NCI-H128 (cell line): ENCODE results near the gene C1QTNF12.

Source experiments
- DNase-seq: peaks from one replicate; lab custom pipeline; 2025; ENCODE audit not compliant: unreplicated experiment; lab: John Stamatoyannopoulos, UW

Gene C1QTNF12

DNA sequence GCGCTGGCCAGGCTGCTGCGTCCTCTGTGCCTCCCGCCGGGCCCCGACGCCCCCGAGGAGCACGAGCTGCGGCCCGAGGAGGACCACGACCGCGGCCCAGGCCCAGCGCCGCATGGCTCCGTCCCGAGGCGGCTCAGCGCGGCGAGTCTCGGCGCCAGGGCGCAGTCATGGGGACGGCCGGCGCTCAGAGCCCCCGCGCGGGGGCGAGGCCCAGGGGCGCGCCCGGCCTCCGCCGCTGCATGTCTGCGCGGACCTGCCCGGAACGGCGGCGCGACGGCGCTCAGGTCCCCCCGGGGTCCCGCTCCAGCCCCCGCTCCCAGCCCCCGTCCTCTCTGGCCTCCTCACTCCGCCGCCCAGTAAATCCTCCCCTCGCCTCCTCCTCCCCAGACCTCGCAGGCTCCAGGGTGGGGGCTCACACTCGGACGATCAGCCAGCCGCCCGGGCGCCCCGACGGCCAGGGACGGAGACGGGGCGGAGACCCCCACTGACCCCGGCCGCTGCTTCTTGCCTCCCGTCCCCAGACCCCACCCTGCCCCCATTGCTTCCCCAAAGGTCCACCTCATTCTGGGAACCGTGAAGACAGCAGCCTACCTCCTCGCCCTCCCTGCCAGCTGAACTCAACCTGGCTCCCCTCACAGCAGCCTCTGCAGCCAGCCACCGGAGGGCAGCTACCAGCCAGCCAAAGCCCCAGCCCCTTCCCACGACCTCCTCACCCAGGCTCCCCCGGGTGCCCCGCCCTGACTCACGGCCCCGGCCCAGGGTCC lies at the start of gene C1QTNF12:
C1QTNF12 (minus strand) TSS at position 146 of the 764 bp plus-strand sequence; CDS start at position 114, 32 bp downstream.
- DNase-seq = no peak

GRCh38 chr1:1295154-1295923 lies 48.8 kb upstream of the C1QTNF12 start:
- no peak for DNase-seq

DNA sequence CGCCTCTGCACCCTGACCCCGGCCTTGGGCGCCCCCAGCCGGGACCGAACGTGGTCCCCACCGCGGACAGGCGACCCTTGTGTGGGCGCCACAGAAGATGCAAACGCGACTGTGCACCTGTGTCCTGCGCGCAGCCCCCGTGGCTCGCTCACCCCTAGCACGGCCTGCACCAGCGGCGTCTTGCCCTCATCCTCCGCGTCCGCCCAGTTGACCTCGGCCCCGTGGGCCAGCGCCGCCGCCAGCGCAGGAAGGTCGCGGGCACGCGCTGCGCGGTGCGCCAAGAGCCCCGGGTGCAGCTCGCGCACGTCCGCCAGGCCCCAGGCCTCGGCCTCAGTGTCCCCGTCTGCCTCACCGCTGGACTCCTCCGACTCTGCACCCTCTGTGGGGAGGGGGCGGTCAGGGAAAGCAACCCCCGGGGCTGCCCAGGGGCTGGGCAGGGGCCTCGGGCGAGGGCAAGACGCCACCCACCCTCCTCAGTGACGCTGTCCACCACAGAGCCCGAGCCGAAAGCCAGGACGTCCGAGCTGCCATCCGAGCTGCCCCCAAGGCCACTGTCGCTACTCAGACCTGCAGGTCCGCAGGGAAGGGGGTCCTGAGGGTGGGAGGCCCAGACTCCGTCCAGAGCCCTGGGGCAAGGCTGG lies 47.8 kb upstream of the C1QTNF12 start:
- DNase-seq = no peak

DNA sequence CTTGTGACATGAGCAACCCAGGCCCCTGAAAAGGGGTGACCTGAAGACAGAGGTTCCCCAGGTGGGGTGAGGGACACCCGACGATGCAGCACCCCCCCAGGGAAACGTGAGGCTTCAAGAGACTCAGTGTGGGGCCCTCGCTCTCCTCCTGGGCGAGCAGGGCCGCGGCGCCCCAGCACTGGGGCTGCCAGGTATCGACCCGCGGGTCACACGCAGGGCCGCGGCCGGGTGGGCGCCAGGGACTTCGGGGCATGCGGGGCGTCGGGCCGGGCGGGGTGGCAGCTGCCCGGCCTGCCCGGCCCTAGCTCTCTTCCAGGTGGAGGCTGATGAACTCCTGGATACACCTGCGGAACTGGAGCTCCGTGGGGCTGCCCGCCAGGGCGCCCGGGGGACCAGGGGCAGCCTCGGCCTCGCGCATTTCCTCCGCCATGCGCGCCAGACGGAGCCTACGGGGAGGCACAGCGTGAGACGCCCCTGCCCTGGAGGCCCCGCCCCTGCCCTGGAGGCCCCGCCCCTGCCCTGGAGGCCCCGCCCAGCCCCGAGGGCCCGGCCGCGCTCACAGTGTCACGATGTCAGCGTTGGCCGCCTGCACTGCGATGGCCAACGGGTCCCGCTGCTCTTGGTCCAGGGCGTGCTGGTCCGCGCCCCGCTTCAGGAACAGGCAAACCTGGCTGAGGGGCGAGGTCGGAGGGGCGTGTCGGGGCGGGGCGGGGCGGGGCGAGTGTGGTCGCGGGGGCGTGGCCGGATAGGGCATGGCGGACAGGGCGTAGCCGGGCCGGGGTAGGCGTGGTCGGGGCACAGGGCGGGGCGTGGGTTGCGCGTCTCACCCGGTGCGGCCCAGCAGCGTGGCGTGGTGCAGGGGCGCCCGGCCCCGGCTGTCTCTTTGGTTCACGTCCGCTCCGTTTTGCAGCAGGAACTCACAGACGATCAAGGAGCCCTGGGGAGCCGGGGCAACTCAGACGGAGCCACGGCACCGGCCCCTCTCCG lies 47.0 kb upstream of the C1QTNF12 start:
- DNase-seq = no peak

GRCh38 chr1:1292851-1293250 lies 46.3 kb upstream of the C1QTNF12 start:
- no peak for DNase-seq

DNA sequence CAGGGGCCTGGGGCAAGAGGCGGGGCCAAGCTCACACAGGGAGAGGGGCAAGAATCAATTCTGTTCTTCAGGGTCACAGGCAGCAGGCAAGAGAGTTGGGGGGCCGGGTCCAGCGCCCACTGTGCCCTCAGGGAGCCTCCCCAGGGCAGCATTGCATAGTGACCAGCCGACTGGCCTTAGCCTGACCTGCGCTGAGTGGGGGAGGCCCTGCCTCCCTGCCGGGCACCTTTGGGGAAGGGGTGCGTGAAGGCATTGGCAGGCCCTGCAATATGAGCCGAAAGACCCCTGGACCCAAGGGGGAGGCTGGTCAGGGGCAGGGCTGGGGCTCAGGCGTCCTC lies 45.9 kb upstream of the C1QTNF12 start:
- DNase-seq = no peak

- peak; percentile 34 for DNase-seq
Observed at GRCh38 chr1:1291548-1292441, 45.3 kb upstream of the C1QTNF12 start.

GRCh38 chr1:1291023-1291528 lies 44.6 kb upstream of the C1QTNF12 start:
- no peak for DNase-seq

- no peak for DNase-seq
Observed at GRCh38 chr1:1290238-1290731, 43.8 kb upstream of the C1QTNF12 start.

DNA sequence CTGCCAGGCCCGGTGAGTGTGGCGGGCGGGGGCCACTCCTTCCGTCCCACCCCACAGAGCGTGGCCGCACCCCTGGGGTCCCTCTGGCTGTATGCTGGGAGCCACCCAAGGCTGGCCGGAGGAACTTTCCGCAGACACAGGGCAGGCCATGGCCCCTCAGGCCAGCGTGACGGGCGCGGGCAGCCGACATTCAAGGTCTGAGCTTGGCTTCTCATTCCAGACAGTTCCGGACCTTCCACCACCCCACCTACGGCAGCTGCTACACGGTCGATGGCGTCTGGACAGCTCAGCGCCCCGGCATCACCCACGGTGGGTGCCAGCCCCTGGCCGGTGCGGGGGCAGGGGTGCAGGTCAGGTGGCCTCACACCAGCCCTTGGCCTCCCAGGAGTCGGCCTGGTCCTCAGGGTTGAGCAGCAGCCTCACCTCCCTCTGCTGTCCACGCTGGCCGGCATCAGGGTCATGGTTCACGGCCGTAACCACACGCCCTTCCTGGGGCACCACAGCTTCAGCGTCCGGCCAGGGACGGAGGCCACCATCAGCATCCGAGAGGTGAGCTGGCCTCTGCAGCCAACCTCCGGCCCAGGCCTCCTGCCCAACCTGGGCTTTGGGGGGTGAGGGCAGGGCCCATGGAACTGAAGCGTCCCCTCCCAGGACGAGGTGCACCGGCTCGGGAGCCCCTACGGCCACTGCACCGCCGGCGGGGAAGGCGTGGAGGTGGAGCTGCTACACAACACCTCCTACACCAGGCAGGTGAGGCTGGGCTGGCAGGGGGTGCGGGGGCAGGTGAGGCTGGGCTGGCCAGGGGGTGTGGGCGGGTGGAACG lies 41.0 kb upstream of the C1QTNF12 start:
- DNase-seq = no peak

GRCh38 chr1:1286313-1287261 lies 40.1 kb upstream of the C1QTNF12 start:
- no peak for DNase-seq

DNA sequence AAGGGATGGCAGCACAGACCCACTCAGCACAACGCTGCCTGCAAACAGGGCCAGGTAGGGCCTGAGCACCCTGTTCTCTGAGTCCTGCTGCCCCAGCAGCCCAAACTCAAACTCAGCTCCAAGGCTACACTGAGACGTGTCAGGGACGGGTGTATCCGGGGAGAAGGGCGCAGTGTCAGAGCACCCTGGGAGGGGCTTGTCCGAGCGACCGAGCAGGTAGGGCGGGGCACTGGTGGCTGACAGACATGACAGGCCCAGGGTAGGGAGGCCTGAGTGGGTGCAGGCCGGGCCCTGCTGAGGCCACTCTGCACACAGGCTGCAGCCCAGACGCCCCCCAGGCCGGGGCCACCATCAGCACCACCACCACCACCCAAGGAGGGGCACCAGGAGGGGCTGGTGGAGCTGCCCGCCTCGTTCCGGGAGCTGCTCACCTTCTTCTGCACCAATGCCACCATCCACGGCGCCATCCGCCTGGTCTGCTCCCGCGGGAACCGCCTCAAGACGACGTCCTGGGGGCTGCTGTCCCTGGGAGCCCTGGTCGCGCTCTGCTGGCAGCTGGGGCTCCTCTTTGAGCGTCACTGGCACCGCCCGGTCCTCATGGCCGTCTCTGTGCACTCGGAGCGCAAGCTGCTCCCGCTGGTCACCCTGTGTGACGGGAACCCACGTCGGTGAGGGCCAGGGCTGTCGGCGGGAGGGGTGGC lies 39.2 kb upstream of the C1QTNF12 start:
- DNase-seq = no peak

GRCh38 chr1:1285102-1285571 lies 38.6 kb upstream of the C1QTNF12 start:
- no peak for DNase-seq

GRCh38 chr1:1284221-1285101 lies 37.9 kb upstream of the C1QTNF12 start:
- DNase-seq = no peak

- no peak for DNase-seq
Observed at GRCh38 chr1:1283821-1284220, 37.3 kb upstream of the C1QTNF12 start.

- DNase-seq = no peak
Observed at GRCh38 chr1:1282998-1283397, 36.5 kb upstream of the C1QTNF12 start.
